Stimulated activated CD4-positive, alpha-beta T cell treated with anti-CD3 and anti-CD28 coated beads, Interleukin-1b, Interleukin-23, amount 100 ng/mL, for 48 hours (primary cell): Measurements from ENCODE around the gene NDUFA13.
A peak's percentile ranks its signal among the peaks of the same experiment; 100 is the strongest.

Experiments
- DNase-seq: peaks from one replicate; pipeline ENCODE4 v3.0.0-alpha.2; 2020

NDUFA13 gene

DNA sequence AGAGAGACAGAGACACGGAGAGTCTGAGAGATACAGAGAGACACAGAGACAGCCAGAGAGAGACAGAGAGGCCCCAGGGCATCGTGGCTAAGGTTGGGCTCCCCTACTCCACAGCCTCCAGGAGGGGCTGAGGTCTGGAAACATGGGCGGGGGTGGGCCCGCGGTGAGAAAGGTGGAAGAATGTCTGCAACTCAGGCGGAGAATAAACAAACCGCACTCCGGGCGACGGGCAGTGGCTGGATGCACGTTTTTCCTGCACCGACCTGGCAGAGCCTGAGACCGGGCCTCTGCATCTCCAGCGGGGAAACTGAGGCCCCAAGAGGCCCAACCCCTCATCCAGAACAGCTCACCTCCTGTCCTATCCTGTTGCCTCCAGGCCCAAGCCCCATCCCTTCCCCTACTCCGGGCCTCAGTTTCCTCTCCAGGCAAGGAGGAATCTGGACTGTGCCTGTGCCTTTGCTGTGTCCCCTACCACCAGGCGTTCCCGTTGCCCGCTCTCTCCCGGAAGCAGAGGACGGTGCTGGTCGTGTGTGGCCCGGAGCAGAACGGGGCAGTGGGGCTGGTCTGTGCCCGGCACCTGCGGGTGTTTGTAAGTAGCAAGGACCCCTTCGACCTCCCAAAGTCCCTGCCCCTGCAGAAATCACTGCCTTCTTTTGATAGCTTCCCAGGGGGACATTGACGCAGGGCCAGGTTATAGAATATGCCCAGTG is 18.7 kb downstream of the NDUFA13 start:
- no peak for DNase-seq

GRCh38 chr19:19535311-19536191 is 19.5 kb downstream of the NDUFA13 start:
- DNase-seq = no peak

DNA sequence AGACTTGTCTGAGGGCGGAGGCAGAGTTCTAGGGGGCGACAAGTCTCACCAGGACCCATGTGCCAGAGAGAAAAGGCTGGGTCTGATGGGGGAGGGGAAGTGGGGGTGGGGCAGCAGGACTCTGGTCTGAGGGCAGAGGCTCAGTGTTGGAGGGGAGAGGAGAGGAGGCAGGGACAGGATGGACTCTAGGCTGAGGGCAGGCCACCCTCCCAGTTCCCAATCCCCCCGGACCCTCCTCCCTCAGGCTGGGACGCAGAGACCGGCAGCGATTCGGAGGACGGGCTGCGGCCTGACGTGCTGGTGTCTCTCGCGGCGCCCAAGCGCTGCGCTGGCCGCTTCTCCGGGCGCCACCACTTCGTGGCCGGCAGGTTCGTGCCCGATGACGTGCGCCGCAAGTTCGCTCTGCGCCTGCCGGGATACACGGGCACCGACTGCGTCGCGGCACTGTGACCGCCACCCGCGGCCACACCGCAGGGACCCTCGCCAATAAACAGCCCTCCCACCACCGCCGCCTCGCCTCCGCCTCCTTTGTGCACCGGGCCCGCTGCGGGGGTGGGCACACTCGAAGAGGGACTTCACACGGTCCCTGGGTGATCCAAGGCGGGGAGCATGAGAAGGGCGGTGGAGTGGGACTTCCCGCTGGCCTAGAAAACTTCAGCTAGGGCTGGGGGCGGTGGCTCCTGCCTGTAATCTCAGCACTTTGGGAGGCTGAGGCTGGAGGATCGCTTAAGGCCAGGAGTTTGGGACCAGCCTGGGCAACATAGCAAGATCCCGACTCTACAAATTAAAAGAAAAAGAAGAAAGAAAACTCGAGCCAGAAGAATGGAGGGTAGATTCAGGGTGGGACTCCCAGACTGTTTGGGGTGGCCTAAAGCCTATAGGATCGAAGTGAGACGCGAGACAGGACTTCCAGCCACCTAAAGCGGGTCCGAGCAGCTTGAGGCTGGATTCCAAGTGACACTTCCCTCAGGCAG is 21.3 kb downstream of the NDUFA13 start:
- no peak for DNase-seq

- DNase-seq = no peak
These were observed 22.2 kb downstream of the NDUFA13 start, which contains the start of gene CILP2 for GRCh38 chr19:19538061-19538784. Gene CILP2, plus strand, starts transcription at chr19:19538265. Its CDS starts 85 bp downstream, at chr19:19538350.

DNA sequence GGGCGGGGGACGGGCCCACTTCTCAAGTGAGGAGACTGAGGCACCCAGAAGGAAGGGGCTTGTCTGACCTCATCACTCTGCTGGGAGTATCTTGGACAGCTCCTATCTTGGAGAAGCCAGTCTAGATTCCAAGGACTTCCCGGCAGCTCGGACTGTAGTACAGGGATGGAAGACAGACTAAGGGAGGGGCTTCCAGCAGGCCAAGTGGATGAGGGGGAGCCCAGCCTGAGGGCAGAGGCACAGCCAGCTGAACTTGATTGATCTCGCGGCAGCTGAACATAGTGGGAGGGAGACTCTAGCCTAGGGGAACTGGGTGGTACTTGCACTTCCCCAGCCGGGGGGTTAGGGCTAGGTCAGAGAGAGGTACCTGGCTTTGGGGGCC is 22.8 kb downstream of the NDUFA13 start:
- DNase-seq = no peak

DNA sequence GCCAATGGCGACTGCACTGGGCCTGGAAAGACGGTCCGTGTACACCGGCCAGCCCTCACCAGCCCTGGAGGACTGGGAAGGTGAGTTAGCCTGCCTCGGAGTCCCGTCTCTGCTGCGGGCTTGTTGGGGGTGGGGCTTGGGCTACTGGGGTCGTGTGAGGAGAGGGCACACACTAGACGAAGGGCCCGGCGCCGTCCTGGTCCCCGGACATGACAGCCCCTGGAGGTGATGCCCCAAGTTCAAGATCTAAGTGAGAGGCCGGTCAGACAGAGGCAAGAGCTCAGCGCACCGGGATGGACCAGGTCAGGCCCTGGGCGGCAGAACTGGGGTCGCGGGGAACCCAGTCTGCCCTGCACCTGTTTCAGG is 23.7 kb downstream of the NDUFA13 start:
- DNase-seq = no peak

- peak; percentile 87 for DNase-seq
These were observed 24.2 kb downstream of the NDUFA13 start for GRCh38 chr19:19540064-19540714.

GRCh38 chr19:19540715-19541515 is 24.9 kb downstream of the NDUFA13 start:
- peak; percentile 89 for DNase-seq

DNA sequence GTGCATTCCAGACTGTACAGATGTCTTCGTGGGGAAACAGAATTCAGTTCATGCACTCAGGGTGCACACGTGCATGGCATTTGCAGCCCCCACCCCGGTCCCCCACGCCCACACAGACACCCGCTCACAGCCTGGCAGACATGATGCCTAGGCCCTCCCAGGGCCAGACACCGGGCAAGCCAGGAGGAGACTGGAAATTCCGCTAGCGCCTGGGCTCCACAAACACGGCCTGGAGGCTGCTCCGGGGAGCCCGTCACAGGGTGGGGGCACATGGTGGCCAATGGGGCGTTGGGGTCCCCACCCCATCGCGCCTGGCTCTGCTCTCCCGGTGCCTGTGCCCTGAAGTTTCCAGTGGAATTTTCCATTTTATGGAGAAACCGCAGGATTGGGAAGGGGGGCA is 25.6 kb downstream of the NDUFA13 start:
- no peak for DNase-seq

GRCh38 chr19:19542507-19542906 is 26.5 kb downstream of the NDUFA13 start:
- no peak for DNase-seq

- DNase-seq = no peak
These were observed 27.1 kb downstream of the NDUFA13 start for GRCh38 chr19:19543101-19543500.

GRCh38 chr19:19543640-19544039 is 27.6 kb downstream of the NDUFA13 start:
- no peak for DNase-seq

GRCh38 chr19:19544257-19544953 is 28.4 kb downstream of the NDUFA13 start:
- no peak for DNase-seq

- no peak for DNase-seq
These were observed 29.0 kb downstream of the NDUFA13 start for GRCh38 chr19:19544954-19545591.

GRCh38 chr19:19545707-19546106 is 29.7 kb downstream of the NDUFA13 start:
- no peak for DNase-seq

DNA sequence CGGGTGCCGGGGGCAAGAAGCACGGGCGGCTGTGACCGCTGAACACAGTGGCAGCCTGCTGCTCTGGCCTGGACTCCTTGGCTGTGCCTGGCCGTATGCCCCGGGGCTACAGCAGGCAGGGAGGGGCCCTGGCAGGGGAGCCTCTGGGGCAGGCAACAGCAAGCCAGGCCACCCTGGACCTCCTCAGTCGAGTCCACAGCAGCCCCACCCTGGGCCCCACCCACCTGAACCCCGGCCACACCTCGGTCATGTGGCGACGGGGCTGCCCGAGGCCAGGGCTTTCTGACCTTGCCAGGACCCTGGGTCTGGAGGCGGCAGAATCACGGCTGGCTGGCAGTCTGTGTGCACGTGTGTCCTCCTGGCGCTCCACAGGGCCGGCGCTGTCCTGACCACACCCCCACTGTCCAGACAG is 30.7 kb downstream of the NDUFA13 start:
- DNase-seq = no peak

GRCh38 chr19:19547674-19548336 is 31.8 kb downstream of the NDUFA13 start:
- no peak for DNase-seq

DNA sequence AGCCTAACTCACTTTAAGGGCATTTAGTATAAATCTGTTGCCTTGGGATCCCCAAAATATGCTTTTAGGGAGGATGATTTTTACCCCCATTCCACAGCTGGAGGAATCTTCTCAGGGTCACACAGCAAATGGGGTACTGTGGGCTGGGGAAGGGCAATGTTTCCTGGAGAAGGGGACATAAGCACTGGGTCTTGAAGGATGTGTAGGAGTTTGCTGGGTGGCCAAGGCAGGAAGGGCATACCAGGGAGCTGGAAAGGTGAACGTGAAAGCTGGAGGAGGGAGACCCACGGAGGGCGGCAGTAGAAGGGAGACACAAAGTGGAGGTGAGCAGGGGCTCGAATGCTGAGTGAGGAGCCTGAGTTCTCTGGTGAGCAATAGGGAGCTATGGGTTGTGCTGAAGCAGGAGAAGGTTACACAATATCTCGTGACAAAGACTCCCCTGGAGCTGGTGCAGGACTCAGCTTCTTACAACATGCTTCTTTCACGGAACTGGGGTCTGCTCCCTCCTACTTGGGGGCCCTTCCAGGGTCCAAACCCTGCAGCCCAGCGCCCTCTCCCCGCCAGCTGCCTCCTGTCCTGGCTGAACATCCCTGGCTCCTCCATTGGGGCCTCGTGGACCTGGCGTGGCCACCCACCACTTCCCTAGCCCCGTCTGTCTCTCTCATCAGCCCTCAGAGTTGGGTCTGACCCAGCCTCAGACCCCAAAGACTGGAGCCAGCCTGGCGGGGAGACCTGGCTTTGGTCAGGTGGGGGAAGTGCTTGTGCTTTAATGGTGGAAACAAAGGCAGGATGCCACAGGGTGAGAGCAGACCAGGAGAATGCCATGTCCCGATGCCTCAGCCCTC is 33.1 kb downstream of the NDUFA13 start:
- no peak for DNase-seq
